ENCODE data around the gene ATRN.

ATRN gene

DNA sequence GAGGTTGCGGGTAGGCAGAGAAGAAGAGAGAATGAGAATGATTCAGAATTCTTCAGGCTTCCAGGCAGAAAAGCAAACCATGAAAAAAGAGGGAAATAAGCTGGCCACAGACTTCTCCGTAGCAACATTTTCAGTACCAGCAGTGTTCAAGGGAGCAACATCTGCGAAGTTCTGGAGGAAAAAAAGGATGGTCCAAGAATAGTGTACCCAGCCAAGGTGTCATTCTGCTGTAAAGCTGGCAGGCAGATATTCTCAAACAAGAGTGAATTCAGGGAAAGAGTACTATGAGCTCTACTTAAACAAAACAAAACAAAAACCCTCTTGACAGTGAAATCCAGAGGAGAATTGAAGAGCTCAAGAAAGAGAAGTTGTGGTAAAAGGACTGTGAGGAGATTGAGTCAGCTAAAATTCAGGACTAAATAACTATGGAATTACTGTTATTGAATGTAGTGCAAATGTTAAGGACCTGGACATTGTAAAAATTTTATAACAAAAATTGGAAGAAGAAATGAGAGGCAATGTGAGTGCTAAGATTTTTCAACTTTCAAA is 86.5 kb downstream of the ATRN start:
- Histone ChIP-seq H3K27me3 (replicated peaks; ENCODE audit: control insufficient read depth, insufficient read depth, low read length) (no peaks in the 10 kb centered on the region), H3K36me3 (ENCODE audit: control insufficient read depth, insufficient read depth, low read length) (no peaks in the 10 kb centered on the region), H3K4me3 (replicated peaks; ENCODE audit: low read depth, low read length) (no peak overlapping the region)
- no peak for DNase-seq (ENCODE audit: extremely low read depth, insufficient read length)
- TF ChIP-seq CTCF (IDR thresholded peaks at IDR 0.05; ENCODE audit: insufficient read depth, low read length, poor library complexity, severe bottlenecking): no peak

DNA sequence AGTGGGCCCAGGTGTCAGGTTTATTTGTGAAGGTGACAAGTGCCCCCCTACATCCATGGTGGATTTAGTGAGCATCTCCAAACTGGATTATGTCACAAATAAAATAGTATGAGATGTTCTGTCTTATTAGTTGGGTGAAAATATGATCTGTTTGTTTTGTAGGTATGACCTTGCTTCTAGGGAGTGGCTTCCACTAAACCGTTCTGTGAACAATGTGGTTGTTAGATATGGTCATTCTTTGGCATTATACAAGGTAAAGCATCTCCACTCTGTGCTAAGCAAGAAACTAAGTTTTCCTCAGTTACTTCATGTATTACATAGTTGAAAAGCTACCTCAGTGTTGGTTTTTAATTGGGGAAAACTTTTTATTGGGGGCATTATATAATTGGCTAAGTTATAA is 88.4 kb downstream of the ATRN start:
- H3K4me3 ChIP-seq (replicated peaks; ENCODE audit: low read depth, low read length): no peak overlapping the region
- H3K27me3 ChIP-seq (replicated peaks; ENCODE audit: control insufficient read depth, insufficient read depth, low read length): no peaks in the 10 kb centered on the region
- no peaks in the 10 kb centered on the region for H3K36me3 ChIP-seq (ENCODE audit: control insufficient read depth, insufficient read depth, low read length)
- no peak for DNase-seq (ENCODE audit: extremely low read depth, insufficient read length)
- no peak for TF ChIP-seq CTCF (IDR thresholded peaks at IDR 0.05; ENCODE audit: insufficient read depth, low read length, poor library complexity, severe bottlenecking)

DNA sequence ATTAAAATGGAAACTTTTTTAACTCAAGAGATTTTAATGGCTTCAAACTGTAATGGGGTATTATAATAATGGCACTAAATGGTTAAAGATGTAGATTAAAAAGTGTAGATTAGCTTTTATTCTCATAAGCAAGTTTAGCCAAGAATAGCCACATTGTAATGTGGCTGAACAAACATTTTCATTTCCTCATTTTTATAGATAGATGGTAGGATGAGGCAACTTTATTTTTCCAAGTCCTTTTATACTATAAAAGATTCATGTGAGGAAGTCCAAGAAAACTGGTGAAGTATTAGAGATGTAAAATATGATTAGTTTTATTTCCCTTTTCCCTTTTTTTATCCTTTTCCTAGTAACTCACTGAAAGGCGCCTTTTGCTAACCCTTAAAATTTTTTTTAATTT is 88.8 kb downstream of the ATRN start:
- H3K4me3 ChIP-seq (replicated peaks; ENCODE audit: low read depth, low read length): no peak overlapping the region
- no peak for DNase-seq (ENCODE audit: extremely low read depth, insufficient read length)

DNA sequence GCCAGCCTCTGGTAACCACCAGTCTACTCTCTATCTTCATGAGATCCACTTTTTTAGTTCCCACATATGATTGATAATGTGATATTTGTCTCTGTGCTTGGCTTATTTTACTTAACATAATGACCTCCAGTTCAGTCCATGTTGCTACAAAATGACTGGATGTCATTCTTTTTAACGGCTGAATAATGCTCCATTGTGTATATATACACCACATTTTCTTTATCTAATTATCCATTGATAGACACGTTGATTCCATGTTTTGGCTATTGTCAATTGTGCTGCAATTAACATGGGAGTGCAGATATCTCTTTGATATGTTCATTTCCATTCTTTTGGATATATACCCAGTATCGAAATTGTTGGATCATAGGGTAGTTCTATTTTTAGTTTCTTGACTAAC is 89.3 kb downstream of the ATRN start:
- Histone ChIP-seq H3K4me3 (replicated peaks; ENCODE audit: low read depth, low read length) (no peak overlapping the region), H3K36me3 (ENCODE audit: control insufficient read depth, insufficient read depth, low read length) (no peaks in the 10 kb centered on the region), H3K27me3 (replicated peaks; ENCODE audit: control insufficient read depth, insufficient read depth, low read length) (no peaks in the 10 kb centered on the region)
- no peak for DNase-seq (ENCODE audit: extremely low read depth, insufficient read length)
- TF ChIP-seq CTCF (IDR thresholded peaks at IDR 0.05; ENCODE audit: insufficient read depth, low read length, poor library complexity, severe bottlenecking): no peak

More for the DNA sequence above, 88.8 kb downstream of the ATRN start:
- Histone ChIP-seq H3K27me3 (replicated peaks; ENCODE audit: control insufficient read depth, insufficient read depth, low read length) (no peaks in the 10 kb centered on the region), H3K36me3 (ENCODE audit: control insufficient read depth, insufficient read depth, low read length) (no peaks in the 10 kb centered on the region)
- TF ChIP-seq CTCF (IDR thresholded peaks at IDR 0.05; ENCODE audit: insufficient read depth, low read length, poor library complexity, severe bottlenecking): no peak

GRCh38 chr20:3560578-3560977 is 89.8 kb downstream of the ATRN start:
- TF ChIP-seq CTCF (IDR thresholded peaks at IDR 0.05; ENCODE audit: insufficient read depth, low read length, poor library complexity, severe bottlenecking): no peak
- no peak for DNase-seq (ENCODE audit: extremely low read depth, insufficient read length)

GRCh38 chr20:3563133-3563532 is 92.3 kb downstream of the ATRN start:
- no peak for DNase-seq (ENCODE audit: extremely low read depth, insufficient read length)
- Histone ChIP-seq H3K36me3 (ENCODE audit: control insufficient read depth, insufficient read depth, low read length) (no peaks in the 10 kb centered on the region), H3K4me3 (replicated peaks; ENCODE audit: low read depth, low read length) (no peak overlapping the region), H3K27me3 (replicated peaks; ENCODE audit: control insufficient read depth, insufficient read depth, low read length) (no peaks in the 10 kb centered on the region)
- TF ChIP-seq CTCF (IDR thresholded peaks at IDR 0.05; ENCODE audit: insufficient read depth, low read length, poor library complexity, severe bottlenecking): no peak

More at GRCh38 chr20:3560578-3560977, 89.8 kb downstream of the ATRN start:
- H3K27me3 ChIP-seq (replicated peaks; ENCODE audit: control insufficient read depth, insufficient read depth, low read length): no peaks in the 10 kb centered on the region
- no peaks in the 10 kb centered on the region for H3K36me3 ChIP-seq (ENCODE audit: control insufficient read depth, insufficient read depth, low read length)
- no peak overlapping the region for H3K4me3 ChIP-seq (replicated peaks; ENCODE audit: low read depth, low read length)
